NCI-H146 treated with DMSO at 0.1 percent for 48 hours (cell line): ENCODE results near the gene NDUFAF8.

Experiments used
- DNase-seq: peaks from one replicate; lab custom pipeline; 2025; ENCODE audit not compliant: unreplicated experiment; lab: John Stamatoyannopoulos, UW

The NDUFAF8 gene

DNA sequence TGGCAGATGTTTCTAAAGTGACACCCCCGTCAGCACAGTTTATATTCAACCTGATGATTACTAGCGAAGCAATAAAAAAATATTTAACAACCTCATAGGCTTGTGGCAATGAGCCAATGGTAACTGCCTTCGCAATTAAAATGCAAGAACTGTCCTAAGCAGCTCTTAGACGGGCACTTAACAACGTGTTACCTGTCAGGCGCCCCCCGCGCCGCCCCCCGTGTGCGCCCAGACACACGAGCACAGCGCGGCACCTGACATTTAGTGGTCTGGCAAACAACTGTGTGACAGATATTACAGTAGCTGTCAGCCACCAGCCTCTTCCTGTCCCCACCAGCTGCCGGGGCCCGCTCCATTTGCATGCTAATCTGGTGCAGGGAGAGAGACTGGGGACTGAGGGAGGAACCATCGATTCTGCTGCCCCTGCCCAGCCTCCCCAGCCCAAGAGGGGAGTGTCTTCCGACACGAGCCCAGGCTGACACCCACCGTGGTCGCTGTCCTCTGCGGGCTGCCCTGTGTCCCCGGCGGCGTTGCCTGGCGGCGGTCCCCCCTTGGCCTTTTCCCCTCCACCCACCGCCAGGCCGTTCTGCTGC, 12.7 kb downstream of the NDUFAF8 start:
- DNase-seq: no peak

DNA sequence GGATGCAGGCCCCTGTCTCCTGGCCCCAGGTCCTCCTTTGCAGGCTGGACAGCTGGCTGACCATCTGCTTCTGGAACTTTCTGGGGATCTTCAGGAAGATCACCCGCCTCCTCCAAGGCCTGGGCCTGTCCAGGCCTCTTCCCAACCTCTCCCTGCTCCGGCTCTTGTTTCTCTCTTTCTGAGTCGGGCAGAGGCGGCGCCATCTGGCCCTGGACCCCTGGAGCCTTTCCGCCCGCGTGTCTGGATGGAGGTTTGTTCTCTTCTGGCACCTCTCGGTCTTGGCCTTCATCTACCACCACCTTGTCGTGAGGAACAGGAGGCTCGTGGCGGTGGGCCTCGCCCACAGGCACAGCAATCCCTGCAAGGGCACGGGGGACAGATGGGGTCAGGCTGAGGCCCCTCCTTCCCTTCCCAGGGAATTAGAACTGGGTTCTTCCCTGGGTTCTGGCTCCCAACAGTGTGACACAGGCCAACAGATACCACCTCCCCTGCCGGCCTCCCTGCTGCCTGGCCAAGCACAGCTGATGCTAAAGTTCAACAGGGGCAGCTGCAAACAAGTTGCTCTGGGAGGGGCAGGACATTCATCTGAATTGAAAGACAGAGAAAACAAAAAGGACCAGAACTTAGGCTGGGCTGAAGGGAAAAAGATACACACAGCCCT, 13.3 kb downstream of the NDUFAF8 start:
- no peak for DNase-seq

DNA sequence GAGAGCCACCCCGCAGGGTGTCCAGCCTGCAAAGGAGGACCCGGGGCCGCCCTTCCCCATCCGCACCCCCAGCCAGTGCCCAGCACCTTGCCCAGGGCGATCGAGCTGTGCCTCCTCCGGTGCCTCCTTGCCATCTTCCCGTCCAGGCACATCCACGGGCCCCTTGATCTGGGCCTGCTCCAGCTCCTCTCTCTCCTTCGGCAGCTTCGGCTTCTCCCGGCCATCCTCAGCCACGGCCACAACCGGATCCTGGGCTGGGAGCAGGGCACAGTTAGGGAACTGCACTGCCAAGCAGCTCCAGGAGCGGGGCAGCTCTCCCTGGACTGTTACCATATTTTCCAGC, 13.8 kb downstream of the NDUFAF8 start:
- DNase-seq: no peak

DNA sequence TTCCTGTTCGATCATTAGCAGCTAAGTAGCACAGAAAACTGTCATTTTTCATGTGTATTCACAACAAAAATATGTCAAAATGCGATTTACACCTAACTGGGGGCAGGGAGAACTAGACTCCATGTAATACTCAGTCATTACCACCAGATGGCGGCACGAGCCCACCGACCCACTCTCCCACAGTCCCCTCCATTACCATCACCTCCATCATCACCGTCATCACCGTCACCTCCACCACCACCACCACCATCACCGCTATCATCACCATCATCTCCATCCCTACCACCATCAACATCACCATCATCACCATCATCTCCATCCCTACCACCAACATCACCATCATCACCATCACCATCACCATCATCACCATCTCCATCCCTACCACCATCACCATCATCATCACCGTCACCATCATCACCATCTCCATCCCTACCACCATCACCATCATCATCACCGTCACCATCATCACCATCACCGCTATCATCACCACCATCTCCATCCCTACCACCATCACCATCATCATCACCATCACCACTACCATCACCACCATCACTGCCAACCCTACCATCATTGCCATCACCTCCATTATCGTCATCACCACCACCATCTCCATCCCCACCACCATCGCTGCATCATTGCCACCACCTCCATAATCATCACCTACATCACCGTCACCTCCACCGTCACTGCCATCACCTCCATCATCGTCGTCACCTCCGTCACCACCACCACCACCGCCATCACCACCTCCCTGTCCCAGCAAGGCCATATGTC, 14.4 kb downstream of the NDUFAF8 start:
- peak; percentile 20 for DNase-seq

DNA sequence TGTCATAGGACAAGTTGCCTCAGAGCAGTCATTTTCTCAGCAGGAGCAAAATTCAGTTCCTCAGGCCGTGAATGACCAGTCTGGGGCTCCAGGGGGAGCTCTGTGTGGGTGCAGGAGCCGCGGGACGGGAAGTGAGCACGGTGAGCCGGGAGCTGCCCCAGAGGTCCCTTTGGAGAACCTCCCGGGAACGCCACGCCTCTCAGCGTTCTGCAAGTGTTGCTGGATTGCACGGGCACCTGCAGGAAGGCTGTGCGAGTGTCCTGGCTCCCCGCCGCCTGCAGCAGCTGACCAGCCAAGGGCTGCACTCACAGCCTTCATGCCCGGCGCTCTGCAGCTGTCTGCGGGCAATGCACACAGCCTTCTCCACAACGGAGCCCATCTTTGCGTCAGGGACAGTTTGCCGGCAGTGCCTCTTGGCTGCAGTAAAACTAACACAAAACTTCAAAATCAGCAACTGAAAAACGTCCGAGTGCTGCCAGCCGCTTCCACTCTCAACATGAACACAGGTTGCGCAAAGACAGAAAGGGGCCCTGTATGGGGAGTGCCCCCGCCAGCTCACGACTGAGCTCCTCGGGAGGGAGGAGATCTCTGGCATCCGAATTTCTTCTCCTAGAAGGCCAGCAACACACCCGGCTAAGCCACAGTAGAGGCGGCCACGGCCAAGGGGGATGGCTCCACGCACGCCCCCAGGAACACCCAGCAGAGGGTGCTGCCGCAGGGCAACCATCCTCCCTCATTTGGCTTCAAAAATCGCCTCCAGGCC, 16.0 kb downstream of the NDUFAF8 start:
- peak; percentile 97 for DNase-seq

DNA sequence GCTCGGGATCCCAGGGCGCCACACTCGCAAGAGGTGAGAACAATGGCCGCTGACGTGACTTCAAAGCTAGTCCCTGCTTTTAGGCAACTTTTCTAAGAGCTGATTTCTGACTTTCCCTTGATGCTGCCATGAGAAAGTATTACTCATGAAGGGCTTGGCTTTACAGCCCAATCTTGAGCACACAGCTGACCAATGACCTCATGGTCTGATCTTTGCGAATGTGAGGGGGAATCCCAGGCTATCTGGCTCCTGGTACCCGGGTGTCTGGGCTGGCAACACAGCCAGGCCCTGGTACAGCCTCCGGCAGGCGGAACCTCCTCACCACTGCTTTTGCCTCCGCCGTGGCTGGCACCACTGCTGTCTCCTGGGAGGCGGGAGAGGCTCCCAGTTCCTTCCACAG, 17.5 kb downstream of the NDUFAF8 start:
- DNase-seq: no peak

DNA sequence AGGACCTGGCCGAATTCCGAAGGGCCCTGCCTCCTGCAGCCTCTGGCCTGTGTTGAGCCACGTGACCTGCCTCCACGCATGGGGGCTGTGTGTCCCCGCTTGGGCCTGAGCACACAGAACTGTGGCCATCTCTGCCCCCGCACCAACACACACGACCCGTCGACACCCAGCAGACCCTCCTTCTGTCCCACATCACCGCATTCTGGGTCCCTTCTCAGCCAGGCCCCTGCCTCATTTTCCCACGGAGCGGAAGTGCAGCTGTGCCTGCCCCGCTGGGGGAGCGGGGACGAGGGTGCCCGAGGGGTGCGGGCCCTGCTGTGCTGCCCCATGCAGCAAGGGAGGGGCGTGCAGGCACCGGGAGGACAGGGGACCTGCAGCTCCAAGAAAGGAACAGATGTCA, 18.4 kb downstream of the NDUFAF8 start:
- no peak for DNase-seq

DNA sequence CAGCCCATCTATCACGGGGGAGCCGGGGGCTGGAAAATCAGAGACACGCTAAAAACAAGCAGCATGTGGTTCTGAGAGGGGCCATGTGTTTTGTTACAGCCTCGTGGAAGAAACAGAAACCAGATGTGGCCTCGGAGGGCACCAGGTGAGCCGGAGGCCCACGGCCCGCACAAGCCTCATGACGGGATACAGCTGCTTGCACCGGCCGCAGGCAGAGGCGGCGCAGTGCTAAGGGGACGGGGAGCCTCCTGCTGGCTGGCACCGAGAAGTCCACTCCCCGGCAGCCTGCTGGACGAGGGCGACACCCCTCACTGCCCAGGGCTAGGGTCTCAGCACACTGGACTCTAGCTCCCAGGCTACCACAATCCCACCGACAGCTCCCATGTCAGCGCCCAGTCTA, 19.2 kb downstream of the NDUFAF8 start:
- DNase-seq: no peak

DNA sequence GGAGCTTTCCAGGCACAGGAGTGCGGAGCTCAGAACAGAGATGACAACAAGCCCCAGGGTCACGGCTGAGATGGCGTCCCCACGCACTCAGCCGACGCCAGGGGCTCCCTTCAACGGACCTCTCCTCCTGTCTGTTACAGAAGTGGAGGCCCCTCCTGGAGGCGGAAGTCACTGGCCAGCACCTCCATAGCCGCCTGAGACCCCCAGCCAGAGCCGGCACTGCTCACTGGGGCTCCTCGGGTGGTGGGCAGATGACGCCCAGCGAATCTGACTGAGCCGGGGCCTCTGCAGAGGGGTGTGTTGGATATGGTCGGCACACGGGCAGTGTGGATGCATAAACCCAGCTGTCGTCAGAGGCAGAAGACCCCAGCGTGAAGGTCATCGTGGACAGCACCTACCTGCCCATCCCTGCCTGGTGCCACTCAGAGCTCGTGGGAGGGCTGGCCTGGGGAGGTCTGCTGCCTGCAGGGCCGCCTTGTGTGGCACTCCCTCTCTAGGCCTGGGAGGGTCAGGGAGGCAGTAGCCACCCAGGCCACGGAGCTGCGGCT, 20.0 kb downstream of the NDUFAF8 start:
- no peak for DNase-seq

DNA sequence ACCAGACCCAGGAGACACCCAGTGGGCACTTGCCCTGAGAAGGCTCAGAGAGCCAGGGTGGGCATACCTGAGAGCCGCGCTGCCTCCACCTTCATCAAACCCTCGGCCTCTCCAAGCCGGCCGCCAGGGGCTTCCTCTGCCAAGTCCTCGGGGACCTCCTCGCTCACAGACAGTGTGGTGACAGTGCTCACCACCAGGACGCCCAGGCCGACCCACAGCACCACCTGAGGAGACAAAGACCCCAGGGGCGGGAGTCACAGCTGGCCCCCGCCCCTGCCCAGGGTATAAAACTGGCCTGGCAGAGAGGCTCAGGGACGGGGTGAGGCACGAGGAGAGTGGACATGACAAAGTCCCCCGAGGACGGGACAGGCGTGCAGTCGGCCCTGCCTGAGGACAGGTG, 21.1 kb downstream of the NDUFAF8 start:
- no peak for DNase-seq

DNA sequence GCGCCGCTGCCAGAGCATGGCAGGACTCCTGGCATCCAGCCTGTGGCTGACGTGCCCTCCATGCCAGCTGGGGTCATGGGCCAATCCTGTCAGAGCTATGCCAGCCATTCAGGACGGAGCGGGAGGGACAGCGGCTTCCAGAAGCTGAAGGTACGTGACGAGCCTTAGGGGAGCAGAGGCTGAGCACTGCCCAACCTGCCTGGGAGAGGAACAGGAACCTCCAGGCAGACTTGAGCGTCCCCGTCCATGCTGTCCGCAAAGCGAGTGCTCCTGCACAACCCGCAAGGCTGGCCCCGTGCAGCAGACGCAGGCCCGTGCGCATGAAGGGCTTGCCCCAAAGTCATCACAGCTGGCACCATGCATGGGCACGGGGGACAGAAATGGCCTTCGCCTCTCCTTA, 21.5 kb downstream of the NDUFAF8 start:
- no peak for DNase-seq

DNA sequence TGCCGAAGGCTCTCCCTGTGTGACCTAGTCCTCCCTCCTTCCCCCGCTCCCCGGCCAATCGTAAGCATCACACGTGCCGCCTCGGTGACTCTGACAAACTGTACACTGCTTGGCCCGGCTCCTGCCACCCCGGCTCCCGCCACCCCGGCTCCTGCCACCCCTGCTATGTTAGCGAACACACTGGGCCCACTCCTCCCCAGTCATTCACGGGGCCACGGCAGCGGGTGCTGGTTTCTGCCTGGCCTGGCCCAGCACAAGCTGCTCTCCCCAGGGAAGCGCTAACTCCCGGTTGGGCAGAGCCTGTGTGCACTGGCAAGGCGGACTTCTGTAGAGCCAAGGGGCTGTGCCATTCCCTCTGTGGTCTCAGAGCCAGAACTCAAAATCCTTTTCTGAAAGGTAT, 22.0 kb downstream of the NDUFAF8 start:
- no peak for DNase-seq

DNA sequence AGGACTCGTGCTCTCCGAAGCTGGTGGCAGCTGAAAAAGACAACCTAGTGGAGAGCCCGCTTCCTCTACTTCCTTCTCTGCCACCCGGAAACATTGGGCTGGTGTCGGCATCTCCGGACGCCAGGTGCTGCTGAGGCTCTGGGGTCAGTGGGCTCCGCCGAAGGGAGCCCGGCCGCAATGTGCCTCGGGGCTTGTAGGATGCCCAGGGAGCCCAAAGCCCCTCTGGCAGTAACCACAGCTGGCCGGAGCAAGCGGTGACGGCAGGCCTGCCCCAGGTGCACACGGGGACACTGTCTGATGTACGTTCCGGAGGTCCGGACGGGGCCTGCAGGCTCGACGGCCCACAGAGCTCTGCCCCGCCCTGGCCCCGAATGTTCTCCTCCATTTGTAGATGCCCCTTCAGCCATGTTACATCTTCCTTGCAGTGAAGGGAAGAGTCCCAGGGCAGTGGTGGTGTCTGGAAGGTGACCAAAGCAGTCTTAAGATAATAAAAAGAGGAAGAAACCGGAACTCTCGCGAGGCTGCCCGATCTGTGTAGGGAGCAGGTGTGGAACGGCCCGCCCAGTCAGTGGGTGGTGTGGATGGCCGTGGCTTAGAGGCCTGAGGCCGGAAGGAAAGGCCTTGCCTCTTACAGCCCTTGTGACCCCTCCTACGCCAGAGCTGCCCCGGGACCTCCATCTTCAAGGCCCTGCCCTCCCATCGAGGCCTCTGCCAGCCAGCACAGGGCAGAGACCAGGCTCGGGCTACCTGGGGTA, 22.6 kb downstream of the NDUFAF8 start:
- DNase-seq: no peak

DNA sequence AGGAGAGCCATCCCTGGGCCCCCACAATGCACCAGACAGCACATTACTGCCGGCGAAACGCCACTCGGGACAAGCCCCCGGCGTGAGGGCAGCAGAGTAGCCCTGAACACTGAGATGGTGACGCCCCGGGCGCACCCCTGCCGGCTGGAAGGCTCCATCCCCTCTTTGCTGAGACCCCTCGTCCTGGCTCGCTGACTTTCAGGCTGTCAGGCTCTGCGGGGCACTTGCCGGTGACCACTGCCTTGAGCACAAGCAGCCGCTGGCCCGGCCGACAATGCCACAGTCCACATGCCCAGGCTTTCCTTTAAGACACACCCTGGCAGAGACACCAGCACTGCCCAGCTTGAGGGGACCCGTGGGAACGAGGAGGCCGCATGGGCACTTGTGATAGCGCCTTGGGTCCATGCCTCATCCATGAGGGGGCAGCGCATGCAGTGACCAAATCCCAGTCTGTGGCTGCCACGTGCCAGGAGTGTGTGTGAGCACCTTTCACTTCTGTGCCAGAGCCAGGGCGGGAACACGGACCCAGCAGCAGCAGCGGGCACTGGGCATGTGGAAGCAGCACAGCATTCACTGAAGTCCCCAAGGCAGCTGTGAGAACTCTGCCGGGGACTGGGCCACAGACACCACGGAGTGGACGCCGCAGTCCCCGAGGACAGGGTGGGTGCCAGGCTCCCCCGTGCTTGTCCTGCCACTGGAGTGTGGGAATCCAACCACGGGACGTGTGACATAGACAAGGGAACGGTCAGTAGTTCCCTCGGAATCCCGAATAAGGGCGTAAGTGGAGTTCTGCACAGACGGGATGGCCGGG, 24.5 kb downstream of the NDUFAF8 start:
- no peak for DNase-seq

DNA sequence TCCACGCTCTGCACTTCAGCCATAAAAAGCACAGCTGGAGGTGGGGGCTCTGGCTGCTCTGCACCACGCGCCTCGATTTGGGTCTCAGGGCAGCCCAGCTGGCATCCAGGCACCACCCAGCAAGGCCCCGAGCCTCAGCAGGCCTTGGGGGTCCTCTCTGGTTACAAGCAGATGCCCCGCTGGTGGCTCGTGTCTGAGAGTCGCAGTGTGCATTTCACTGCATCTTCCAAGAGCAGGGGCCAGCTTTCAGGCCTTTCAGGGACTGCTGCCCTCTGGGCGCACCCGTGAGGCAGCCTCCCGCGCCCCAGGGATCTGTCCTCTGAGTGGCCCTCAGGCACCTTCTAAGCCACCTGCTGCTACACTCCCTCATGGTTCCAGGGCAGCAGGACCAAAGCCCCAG, 25.5 kb downstream of the NDUFAF8 start:
- no peak for DNase-seq

DNA sequence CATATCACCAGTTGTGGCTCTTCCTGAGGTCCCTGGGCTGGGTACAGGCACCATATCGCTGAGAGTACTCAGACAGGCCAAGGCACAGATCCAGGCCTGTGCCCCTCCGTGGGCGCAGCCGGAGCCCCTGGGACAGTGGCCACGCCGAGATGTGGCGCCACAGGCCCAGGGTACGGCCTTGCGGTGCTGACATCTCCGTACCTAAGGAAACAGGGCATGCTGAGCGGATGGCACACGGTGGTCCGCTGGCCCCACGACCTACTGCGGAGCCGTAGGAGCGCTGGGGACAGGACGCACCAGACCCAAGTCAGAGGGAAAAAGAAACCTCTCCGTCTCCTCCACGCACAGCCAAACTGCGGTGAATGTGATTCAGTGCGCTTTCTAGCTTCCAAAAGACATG, 26.5 kb downstream of the NDUFAF8 start:
- no peak for DNase-seq

DNA sequence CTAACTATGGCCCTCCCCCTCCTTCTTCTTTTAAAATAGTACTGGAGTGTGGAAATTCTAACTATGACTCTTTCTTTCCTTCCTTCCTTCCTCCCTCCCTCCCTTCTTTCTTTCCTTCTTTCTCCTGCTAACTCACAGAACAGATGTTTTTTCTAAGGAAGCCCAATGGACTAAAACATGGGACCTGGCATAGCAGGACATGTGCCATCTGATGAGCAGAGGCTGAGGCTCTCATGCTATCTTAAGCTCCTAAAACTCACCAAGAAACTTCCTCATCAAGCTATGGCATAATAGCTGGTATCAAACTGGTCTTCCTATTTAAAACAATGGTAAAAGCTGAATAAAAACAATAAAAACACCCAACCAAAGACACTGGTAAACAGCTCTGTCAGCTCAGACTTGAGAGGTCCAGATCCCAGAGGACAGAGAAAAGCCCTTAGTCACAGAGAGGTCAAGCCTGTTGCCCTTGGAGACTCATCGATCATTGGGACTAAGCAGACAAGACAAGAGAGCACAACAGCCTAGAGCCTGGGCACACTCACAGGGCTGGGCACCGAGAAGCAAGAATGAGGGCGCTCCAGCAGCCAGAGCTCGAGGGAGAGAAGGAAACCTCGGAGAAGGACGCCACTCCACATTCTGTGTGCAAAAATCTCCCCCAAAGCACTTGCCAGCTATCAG, 28.4 kb downstream of the NDUFAF8 start:
- DNase-seq: no peak

DNA sequence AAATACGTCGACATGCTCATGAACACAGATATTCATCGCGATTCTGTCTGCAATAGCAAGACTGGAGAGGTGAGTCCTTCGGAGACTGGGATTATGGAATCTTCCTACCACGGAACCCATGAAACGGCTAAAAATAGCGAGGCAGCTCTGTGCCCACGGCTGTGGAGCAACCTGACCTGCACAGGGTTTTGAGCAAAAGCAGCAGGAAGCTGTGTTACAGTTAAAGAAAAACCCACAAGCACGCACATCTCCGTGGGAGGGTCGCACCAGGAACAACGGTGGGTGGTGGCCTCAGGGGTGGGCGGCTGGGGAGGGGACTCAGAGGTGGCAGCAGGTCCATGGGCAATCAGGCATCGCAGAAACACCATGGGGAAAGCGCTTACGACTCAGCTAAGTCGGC, 31.2 kb downstream of the NDUFAF8 start:
- DNase-seq: no peak

DNA sequence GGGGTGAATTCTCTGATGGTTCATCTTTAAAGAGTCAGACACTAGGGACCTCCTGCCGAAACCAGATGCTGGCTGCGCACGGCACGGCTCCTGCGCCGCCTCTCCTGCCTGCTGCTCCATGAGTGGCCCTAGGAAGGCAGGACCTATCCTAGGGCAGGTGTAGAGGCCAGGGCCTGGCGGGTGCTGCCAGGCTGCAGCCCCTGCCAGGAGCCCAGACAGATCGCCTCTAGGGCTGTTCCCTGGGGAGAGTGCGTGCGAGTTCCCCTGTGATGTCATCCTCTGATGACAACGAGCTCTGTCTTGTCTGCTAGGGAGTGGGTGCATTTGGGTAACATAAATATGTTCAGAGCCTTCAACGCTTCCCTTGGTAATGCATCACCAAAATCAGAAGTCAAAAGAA, 32.1 kb downstream of the NDUFAF8 start:
- DNase-seq: no peak
